GM12873 (cell line): Measurements from ENCODE around the gene VWA5B1.

ENCODE experiments used
- CTCF ChIP-seq: IDR thresholded peaks from 2 replicates; pipeline ENCODE4 v1.5.1; 2012; ENCODE audit warnings: low read depth, mild to moderate bottlenecking, moderate library complexity, low read length, control low read depth; ENCODE audit not compliant: insufficient read depth; ENCODE audit errors: missing control alignments

The VWA5B1 gene

GRCh38 chr1:20318971-20319370 lies 28.3 kb downstream of the VWA5B1 start:
- no peak for TF ChIP-seq CTCF

- no peak for TF ChIP-seq CTCF
Measured at GRCh38 chr1:20319456-20320220, 29.0 kb downstream of the VWA5B1 start.

- TF ChIP-seq CTCF, result no peak
Measured at GRCh38 chr1:20320704-20321103, 30.0 kb downstream of the VWA5B1 start.

GRCh38 chr1:20321573-20321972 lies 30.9 kb downstream of the VWA5B1 start:
- no peak for TF ChIP-seq CTCF

- no peak for TF ChIP-seq CTCF
Measured at GRCh38 chr1:20322081-20322824, 31.6 kb downstream of the VWA5B1 start.

GRCh38 chr1:20322825-20323612 lies 32.3 kb downstream of the VWA5B1 start:
- no peak for TF ChIP-seq CTCF

- no peak for TF ChIP-seq CTCF
Measured at GRCh38 chr1:20323613-20323920, 32.9 kb downstream of the VWA5B1 start.
